Mesendoderm (in vitro differentiated cells): Measurements from ENCODE around the gene DNAJB2.

Experiments
- DNase-seq: peaks from one replicate; pipeline ENCODE4 v3.0.0; 2013
- H2AK5ac ChIP-seq: 2 replicates; pipeline ENCODE4 v1.6.1; 2013; ENCODE audit warnings: low read length, inconsistent platforms
- H2BK120ac ChIP-seq: 2 replicates; pipeline ENCODE4 v1.6.1; 2013; ENCODE audit warnings: low read depth, mild to moderate bottlenecking, low read length, moderate library complexity, mixed read lengths
- H2BK15ac ChIP-seq: replicated peaks from 2 replicates; pipeline ENCODE4 v1.6.1; 2013; ENCODE audit warnings: low read depth, mild to moderate bottlenecking, moderate library complexity
- H2BK5ac ChIP-seq: 2 replicates; pipeline ENCODE4 v1.6.1; 2013; ENCODE audit warnings: low read length, inconsistent platforms
- H3K18ac ChIP-seq: 2 replicates; pipeline ENCODE4 v1.6.1; 2013; ENCODE audit warnings: mild to moderate bottlenecking, low read length, mixed read lengths
- H3K23ac ChIP-seq: one replicate; pipeline ENCODE4 v1.6.1; 2013; ENCODE audit warnings: low read length
- H3K27ac ChIP-seq: 2 replicates; pipeline ENCODE4 v1.5.1; 2013; ENCODE audit warnings: low read depth, mild to moderate bottlenecking, inconsistent platforms, low read length, moderate library complexity
- H3K27me3 ChIP-seq: 2 replicates; pipeline ENCODE4 v1.6.1; 2013; ENCODE audit warnings: low read length, control low read depth, mild to moderate bottlenecking, inconsistent platforms; ENCODE audit not compliant: insufficient read depth, poor library complexity
- H3K36me3 ChIP-seq: 2 replicates; pipeline ENCODE4 v1.6.1; 2013; ENCODE audit warnings: low read length, inconsistent platforms; ENCODE audit not compliant: control insufficient read depth, insufficient read depth
- H3K4ac ChIP-seq: one replicate; pipeline ENCODE4 v1.6.1; 2013; ENCODE audit warnings: low read depth, mild to moderate bottlenecking, low read length, moderate library complexity
- H3K4me1 ChIP-seq: 2 replicates; pipeline ENCODE4 v1.6.1; 2013; ENCODE audit warnings: low read depth, low read length, inconsistent platforms; ENCODE audit not compliant: control insufficient read depth
- H3K4me2 ChIP-seq: 2 replicates; pipeline ENCODE4 v1.6.1; 2013; ENCODE audit warnings: low read length
- H3K4me3 ChIP-seq: 2 replicates; pipeline ENCODE4 v1.5.1; 2013; ENCODE audit warnings: mild to moderate bottlenecking, low read length
- H3K56ac ChIP-seq: one replicate; pipeline ENCODE4 v1.6.1; 2013; ENCODE audit warnings: low read length
- H3K79me1 ChIP-seq: 2 replicates; pipeline ENCODE4 v1.6.1; 2013; ENCODE audit warnings: low read length, inconsistent platforms
- H3K79me2 ChIP-seq: 2 replicates; pipeline ENCODE4 v1.6.1; 2013; ENCODE audit warnings: mild to moderate bottlenecking, low read length; ENCODE audit not compliant: control insufficient read depth, insufficient read depth
- H3K9ac ChIP-seq: 2 replicates; pipeline ENCODE4 v1.6.1; 2013; ENCODE audit warnings: low read length, inconsistent platforms
- H4K5ac ChIP-seq: one replicate; pipeline ENCODE4 v1.6.1; 2013; ENCODE audit warnings: low read length
- H4K8ac ChIP-seq: one replicate; pipeline ENCODE4 v1.6.1; 2013; ENCODE audit warnings: low read depth, mild to moderate bottlenecking, control low read depth, low read length, moderate library complexity
- WGBS: extraction: QIAGEN DNeasy Blood & Tissue Kit; methylation state at CpG from one replicate; pipeline ENCODE4 v1.1.7; 2013; ENCODE audit warnings: low lambda C conversion rate, missing lambda C conversion rate; ENCODE audit not compliant: insufficient coverage; ENCODE audit errors: extremely low coverage; 5-methylcytosine and 5-hydroxymethylcytosine counted together

The DNAJB2 gene

DNA sequence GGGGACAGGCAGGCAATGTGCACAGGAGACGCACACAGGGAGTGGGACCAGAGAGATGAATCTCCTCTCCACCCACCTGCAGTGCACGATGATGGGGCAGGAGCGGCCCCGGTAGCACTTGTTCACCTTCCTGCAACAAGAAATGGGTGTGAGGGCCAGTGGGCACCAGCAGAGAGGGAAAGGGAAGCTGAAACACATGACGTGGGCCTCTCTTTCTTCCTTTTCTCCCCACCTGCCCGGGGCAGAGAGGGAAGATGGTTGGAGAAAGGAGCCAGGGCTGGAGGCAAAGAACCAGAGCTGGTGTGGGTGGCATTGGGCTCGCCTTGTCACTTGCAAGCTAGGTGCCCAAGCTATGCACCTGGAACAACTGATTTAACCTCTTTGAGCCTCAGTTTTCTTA, 12.2 kb downstream of the DNAJB2 start:
- Histone ChIP-seq H3K18ac (no peak overlapping the region), H3K79me2 (no peaks in the 10 kb centered on the region), H3K79me1 (no peaks in the 10 kb centered on the region), H2AK5ac (no peak overlapping the region), H2BK120ac (no peak overlapping the region), H2BK5ac (no peak overlapping the region), H3K9ac (no peak overlapping the region), H3K56ac (no peak overlapping the region), H3K27ac (no peak overlapping the region), H2BK15ac (no peak overlapping the region), H3K4me3 (no peak overlapping the region), H4K8ac (no peak overlapping the region), H3K36me3 (no peaks in the 10 kb centered on the region), H3K27me3 (no peaks in the 10 kb centered on the region), H3K4ac (no peak overlapping the region), H3K4me1 (no peaks in the 10 kb centered on the region), H3K23ac (no peak overlapping the region), H4K5ac (no peak overlapping the region), H3K4me2 (no peak overlapping the region)
- no CpG with 5 or more reads among the region's 7 CpGs for WGBS
- no peak for DNase-seq

DNA sequence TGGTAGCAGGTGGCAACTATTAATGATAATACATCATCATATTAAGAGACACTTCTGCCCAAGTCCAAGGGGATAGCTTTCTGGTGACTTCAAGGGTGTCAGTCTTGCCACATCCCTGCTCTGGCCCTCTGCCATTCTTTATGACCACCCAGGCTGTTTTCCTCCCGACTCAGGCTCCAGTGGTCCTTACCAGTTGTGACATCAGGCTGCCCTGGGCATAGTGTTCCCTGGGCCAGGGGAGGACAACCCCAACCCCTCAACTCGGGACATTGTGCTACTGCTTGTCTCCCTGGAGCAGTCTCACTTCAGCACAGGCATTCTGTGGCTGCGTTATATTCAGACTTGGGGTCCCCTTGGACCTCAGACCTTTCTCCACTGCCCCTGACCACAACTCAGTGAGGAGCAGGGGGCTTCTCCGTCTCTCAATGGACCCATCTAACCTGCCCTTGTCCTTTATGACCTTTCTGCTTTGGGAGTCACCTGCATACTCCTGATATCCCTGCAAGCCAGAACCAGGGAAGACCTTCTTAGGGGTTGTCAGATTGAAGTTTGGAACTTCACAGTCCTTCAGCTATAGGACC, 12.8 kb downstream of the DNAJB2 start:
- WGBS, result no CpG with 5 or more reads among the region's 4 CpGs

DNA sequence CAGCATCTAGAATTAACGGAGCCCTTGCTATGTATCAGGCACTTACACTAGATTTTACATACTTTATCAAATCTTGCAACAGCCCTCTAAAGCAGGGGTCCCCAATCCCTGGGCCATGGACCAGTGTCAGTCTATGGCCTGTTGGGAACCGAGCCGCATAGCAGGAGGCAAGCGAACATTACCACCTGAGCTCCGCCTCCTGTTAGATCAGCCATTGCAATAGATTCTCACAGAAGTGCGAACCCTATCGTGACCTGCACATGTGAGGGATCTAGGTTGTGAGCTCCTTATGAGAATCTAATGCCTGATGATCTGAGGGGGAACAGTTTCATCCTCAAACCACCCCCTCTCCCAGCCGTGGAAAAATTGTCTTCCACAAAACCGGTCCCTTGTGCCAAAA, 13.4 kb downstream of the DNAJB2 start:
- Histone ChIP-seq H3K36me3 (no peaks in the 10 kb centered on the region), H2BK5ac (no peak overlapping the region), H3K56ac (no peak overlapping the region), H3K4me2 (no peak overlapping the region), H3K9ac (no peak overlapping the region), H2BK120ac (no peak overlapping the region), H3K4me1 (no peaks in the 10 kb centered on the region), H3K79me1 (no peaks in the 10 kb centered on the region), H4K8ac (no peak overlapping the region), H3K23ac (no peak overlapping the region), H3K27me3 (no peaks in the 10 kb centered on the region), H3K79me2 (no peaks in the 10 kb centered on the region), H2BK15ac (no peak overlapping the region), H4K5ac (no peak overlapping the region), H3K4ac (no peak overlapping the region), H3K18ac (no peak overlapping the region), H2AK5ac (no peak overlapping the region), H3K27ac (no peak overlapping the region), H3K4me3 (no peak overlapping the region)
- no peak for DNase-seq
- no CpG with 5 or more reads among the region's 9 CpGs for WGBS

More for the DNA sequence above, 12.8 kb downstream of the DNAJB2 start:
- Histone ChIP-seq H3K79me1 (no peaks in the 10 kb centered on the region), H4K8ac (no peak overlapping the region), H3K56ac (no peak overlapping the region), H2BK5ac (no peak overlapping the region), H3K27ac (no peak overlapping the region), H2AK5ac (no peak overlapping the region), H3K27me3 (no peaks in the 10 kb centered on the region), H4K5ac (no peak overlapping the region), H2BK120ac (no peak overlapping the region), H3K4me2 (no peak overlapping the region), H3K36me3 (no peaks in the 10 kb centered on the region), H3K4me3 (no peak overlapping the region), H3K18ac (no peak overlapping the region), H3K79me2 (no peaks in the 10 kb centered on the region), H3K9ac (no peak overlapping the region), H3K4ac (no peak overlapping the region), H3K4me1 (no peaks in the 10 kb centered on the region), H2BK15ac (no peak overlapping the region), H3K23ac (no peak overlapping the region)
- no peak for DNase-seq

DNA sequence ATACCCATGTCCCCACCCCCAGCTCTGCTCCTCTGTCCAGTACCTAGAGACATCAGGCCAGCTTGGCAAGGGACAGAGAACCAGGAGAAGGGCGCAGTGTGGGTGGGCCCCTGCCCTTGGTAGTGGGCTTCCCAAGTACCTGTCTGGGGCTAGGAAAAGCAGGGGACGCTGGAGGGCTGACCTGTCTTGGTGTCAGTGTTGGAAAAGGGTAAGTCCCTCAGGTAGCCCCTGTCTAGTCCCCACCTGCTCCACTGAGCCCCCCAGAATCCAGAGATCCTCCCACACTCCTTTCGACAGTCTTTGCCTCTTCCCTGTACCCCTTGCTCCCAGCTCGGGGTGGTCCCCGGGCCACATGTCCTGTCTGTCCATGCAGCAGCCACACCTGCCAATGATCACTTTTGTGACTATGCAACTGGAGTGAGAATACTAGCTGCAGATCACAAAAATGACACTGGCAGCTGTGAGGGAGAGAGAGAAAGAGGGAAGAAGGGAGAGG, 14.6 kb downstream of the DNAJB2 start:
- Histone ChIP-seq H3K27me3 (no peaks in the 10 kb centered on the region), H2BK120ac (no peak overlapping the region), H3K4me3 (no peak overlapping the region), H3K9ac (no peak overlapping the region), H2BK15ac (no peak overlapping the region), H3K56ac (peak overlapping the region; percentile 95), H3K23ac (no peak overlapping the region), H3K79me2 (no peaks in the 10 kb centered on the region), H2BK5ac (no peak overlapping the region), H4K5ac (no peak overlapping the region), H3K27ac (no peak overlapping the region), H3K4me1 (no peaks in the 10 kb centered on the region), H3K4ac (no peak overlapping the region), H3K36me3 (no peaks in the 10 kb centered on the region), H2AK5ac (no peak overlapping the region), H3K4me2 (no peak overlapping the region), H4K8ac (no peak overlapping the region), H3K18ac (no peak overlapping the region), H3K79me1 (no peaks in the 10 kb centered on the region)
- no peak for DNase-seq
- no CpG with 5 or more reads among the region's 5 CpGs for WGBS

DNA sequence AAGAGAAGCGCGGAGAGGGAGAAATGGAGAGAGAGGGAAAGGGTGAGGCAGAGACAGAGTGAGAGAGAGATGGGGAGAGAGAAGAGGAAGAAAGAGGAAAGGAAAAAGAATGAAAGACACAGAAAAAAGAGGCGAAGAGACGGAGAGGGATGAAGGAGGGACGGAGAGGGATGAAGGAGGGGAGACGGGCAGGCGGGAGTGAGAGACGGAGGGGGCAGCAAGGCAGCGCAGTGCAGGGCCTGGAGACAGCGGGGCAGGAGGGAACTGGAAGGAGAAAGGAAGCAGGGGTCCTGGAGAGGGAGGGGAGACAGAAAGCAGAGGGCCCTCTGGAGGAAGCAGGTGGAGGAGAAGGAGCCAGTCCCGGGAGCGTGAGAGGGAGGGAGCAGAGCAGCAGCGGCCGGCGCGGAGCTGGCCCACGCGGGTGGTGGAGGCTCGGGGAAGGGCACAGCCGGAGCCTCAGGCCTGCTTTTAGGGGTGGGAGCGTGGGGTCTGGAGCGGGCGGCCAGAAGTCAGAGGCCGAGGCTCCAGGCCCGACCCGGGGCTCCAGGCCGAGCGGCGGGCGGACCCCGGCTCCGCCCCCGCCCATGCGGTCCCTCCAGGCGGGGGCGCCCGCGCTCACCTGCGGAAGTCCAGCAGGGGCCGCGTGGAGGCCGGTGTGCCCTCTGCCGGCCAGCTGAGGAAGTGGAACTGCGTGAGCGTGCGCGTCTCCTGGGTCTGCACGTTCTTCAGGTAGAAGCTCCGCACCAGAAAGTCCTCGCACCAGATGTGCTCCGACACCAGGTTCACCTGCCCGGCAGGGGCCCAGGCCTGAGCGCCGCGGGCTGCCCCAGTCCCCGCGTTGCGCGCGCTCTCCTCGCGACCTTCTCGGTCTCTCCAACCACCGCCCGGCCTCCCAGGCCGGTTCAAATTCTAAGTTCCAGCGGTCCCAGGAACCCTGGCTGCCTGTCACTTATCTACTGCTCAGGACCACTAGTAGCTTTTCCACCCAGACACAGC, 15.5 kb downstream of the DNAJB2 start:
- Histone ChIP-seq H3K79me2 (no peaks in the 10 kb centered on the region), H4K5ac (no peak overlapping the region), H3K79me1 (no peaks in the 10 kb centered on the region), H3K4me2 (peak overlapping the region; percentile 34), H3K18ac (peak overlapping the region; percentile 61), H3K9ac (peak overlapping the region; percentile 81), H3K36me3 (no peaks in the 10 kb centered on the region), H3K23ac (peak overlapping the region; percentile 90), H3K27ac (no peak overlapping the region), H2BK15ac (no peak overlapping the region), H2AK5ac (no peak overlapping the region), H3K4ac (no peak overlapping the region), H4K8ac (no peak overlapping the region), H3K4me3 (peak overlapping the region; percentile 63), H3K4me1 (no peaks in the 10 kb centered on the region), H3K56ac (peak overlapping the region; percentile 95), H2BK120ac (no peak overlapping the region), H3K27me3 (no peaks in the 10 kb centered on the region), H2BK5ac (no peak overlapping the region)
- no CpG with 5 or more reads among the region's 67 CpGs for WGBS
- DNase-seq, result peak; percentile 93
